SK-N-SH (cell line): Measurements from ENCODE around the gene CENPF. TPM values are rescaled to one million over a fixed set of nuclear protein-coding genes. Genes with fewer than 3 reads are reported as not detected.
"Not testable (repeated sequence)": the region's sequence is repeated elsewhere in the genome, so short reads cannot be mapped to it uniquely, and the experiment has no call there.

Experiments
- CTCF ChIA-PET: fragments of 300-600, 350-600 bp; formaldehyde crosslinking; extraction: SDS; loops from one replicate; lab custom pipeline; 2021; lab: Yijun Ruan, JAX
- POLR2A ChIA-PET: fragments of 350-600 bp; sonication (Branson Sonifier 250); formaldehyde crosslinking; extraction: SDS; loops from one replicate; lab custom pipeline; 2020; ENCODE audit warnings: antibody characterized with exemption, inconsistent platforms; lab: Yijun Ruan, JAX
- DNase-seq: peaks from one replicate; pipeline ENCODE4 v3.0.0; 2012
- H2AFZ ChIP-seq: fragments of 200-600 bp; sonication (generic); 2 replicates; pipeline ENCODE4 v1.8.1; 2016; ENCODE audit warnings: antibody characterized with exemption, mild to moderate bottlenecking, low read depth
- H3F3A ChIP-seq: fragments of 200-600 bp; sonication (generic); replicated peaks from 2 replicates; pipeline ENCODE3; 2016; ENCODE audit warnings: antibody characterized with exemption, mild to moderate bottlenecking; ENCODE audit not compliant: insufficient read depth
- H3K27ac ChIP-seq, 2 experiments: fragments of 200-500 bp in 1 of 2; fragments of 200-600 bp in 1 of 2; sonication (Bioruptor generic) in 1 of 2; sonication (generic), shearing (Covaris generic) in 1 of 2; 2 replicates each; pipeline versions ENCODE4 v1.5.1 to v1.6.1; 2014 to 2016; ENCODE audit warnings: low read depth in 2 of 2, inconsistent platforms in 1 of 2, low read length in 1 of 2, mild to moderate bottlenecking in 1 of 2, mixed read lengths in 1 of 2
- H3K27me3 ChIP-seq: fragments of 200-600 bp; sonication (generic), shearing (Covaris generic); 2 replicates; pipeline ENCODE4 v1.6.1; 2016; ENCODE audit warnings: mixed run types; ENCODE audit not compliant: insufficient read depth
- H3K36me3 ChIP-seq, 2 experiments: fragments of 200-500 bp in 1 of 2; fragments of 200-600 bp in 1 of 2; sonication (Bioruptor generic) in 1 of 2; sonication (generic) in 1 of 2; replicated peaks in 1 of 2; 2 replicates each; pipeline versions ENCODE3 to v1.5.1; 2014 to 2016; ENCODE audit warnings: low read length in 1 of 2, mild to moderate bottlenecking in 1 of 2; ENCODE audit not compliant: insufficient read depth in 2 of 2, control insufficient read depth in 1 of 2
- H3K4me1 ChIP-seq, 2 experiments: fragments of 200-500 bp in 1 of 2; fragments of 200-600 bp in 1 of 2; sonication (Bioruptor generic) in 1 of 2; sonication (generic), shearing (Covaris generic) in 1 of 2; 2 replicates each; pipeline versions ENCODE4 v1.5.1 to v1.6.1; 2014 to 2016; ENCODE audit warnings: low read depth in 1 of 2, low read length in 1 of 2, mixed run types in 1 of 2; ENCODE audit not compliant: insufficient read depth in 2 of 2, control insufficient read depth in 1 of 2
- H3K4me2 ChIP-seq: fragments of 200-600 bp; sonication (generic), shearing (Covaris generic); 2 replicates; pipeline ENCODE4 v1.6.1; 2017; ENCODE audit warnings: mixed run types
- H3K4me3 ChIP-seq, 2 experiments: fragments of 200-500 bp in 1 of 2; fragments of 200-600 bp in 1 of 2; sonication (Bioruptor generic) in 1 of 2; sonication (generic), shearing (Covaris generic) in 1 of 2; 2 replicates each; pipeline versions ENCODE4 v1.5.1 to v1.8.1; 2014 to 2016; ENCODE audit warnings: low read depth in 2 of 2, inconsistent platforms in 1 of 2, low read length in 1 of 2, mild to moderate bottlenecking in 1 of 2, mixed read lengths in 1 of 2, moderate library complexity in 1 of 2
- H3K79me2 ChIP-seq: fragments of 200-600 bp; sonication (generic); 2 replicates; pipeline ENCODE4 v1.8.1; 2017; ENCODE audit warnings: mild to moderate bottlenecking; ENCODE audit not compliant: insufficient read depth
- H3K9ac ChIP-seq: fragments of 200-600 bp; sonication (generic); 2 replicates; pipeline ENCODE4 v1.6.1; 2017; ENCODE audit warnings: mixed run types
- H3K9me2 ChIP-seq: fragments of 200-600 bp; sonication (generic); 2 replicates; pipeline ENCODE4 v1.6.1; 2017; ENCODE audit warnings: mixed run types
- H3K9me3 ChIP-seq: fragments of 200-600 bp; sonication (generic); 2 replicates; pipeline ENCODE4 v1.6.1; 2017; ENCODE audit warnings: mixed run types, mild to moderate bottlenecking, moderate library complexity
- H4K20me1 ChIP-seq: fragments of 200-600 bp; sonication (generic); 2 replicates; pipeline ENCODE4 v1.6.1; 2017; ENCODE audit warnings: mild to moderate bottlenecking, mixed run types; ENCODE audit not compliant: insufficient read depth
- EZH2phosphoT487 ChIP-seq: fragments of 200-600 bp; sonication (generic); IDR thresholded peaks from 2 replicates; pipeline ENCODE4 v1.6.1; 2017; ENCODE audit warnings: low read depth, mixed run types, mild to moderate bottlenecking, antibody characterized with exemption, moderate library complexity, borderline replicate concordance
- FOXJ3 ChIP-seq: sonication (generic); formaldehyde crosslinking; IDR thresholded peaks from 2 replicates; pipeline ENCODE4 v1.5.1; 2020; ENCODE audit warnings: mild to moderate bottlenecking, missing genetic modification reagents
- GABPA ChIP-seq: IDR thresholded peaks from 2 replicates; pipeline ENCODE4 v1.4.0; 2012; ENCODE audit warnings: low read depth, mild to moderate bottlenecking
- IRF3 ChIP-seq: fragments of 150-350 bp; IDR thresholded peaks from 2 replicates; pipeline ENCODE4 v1.6.1; 2016; ENCODE audit warnings: mild to moderate bottlenecking, low read depth, low read length
- NFIC ChIP-seq: IDR thresholded peaks from 2 replicates; pipeline ENCODE4 v1.4.0; 2012; ENCODE audit warnings: borderline replicate concordance
- RAD21 ChIP-seq: IDR thresholded peaks from 2 replicates; pipeline ENCODE4 v1.6.1; 2012; ENCODE audit warnings: mild to moderate bottlenecking, low read length
- RCOR1 ChIP-seq: fragments of 150-350 bp; IDR thresholded peaks from 2 replicates; pipeline ENCODE4 v1.6.1; 2017; ENCODE audit warnings: antibody characterized with exemption, low read length
- TEAD4 ChIP-seq: IDR thresholded peaks from 2 replicates; pipeline ENCODE4 v1.4.0; 2012; ENCODE audit warnings: mild to moderate bottlenecking, borderline replicate concordance; ENCODE audit not compliant: insufficient read depth
- USF2 ChIP-seq: fragments of 150-350 bp; IDR thresholded peaks from 2 replicates; pipeline ENCODE4 v1.6.1; 2017; ENCODE audit warnings: antibody characterized with exemption, low read length, low read depth, borderline replicate concordance
- ZBTB33 ChIP-seq: IDR thresholded peaks from 2 replicates; pipeline ENCODE4 v1.4.0; 2012; ENCODE audit warnings: low read depth, borderline replicate concordance
- WGBS: methylation state at CpG from one replicate; pipeline ENCODE4 v1.1.6; 2017; ENCODE audit warnings: low lambda C conversion rate; 5-methylcytosine and 5-hydroxymethylcytosine counted together
- polyA plus RNA-seq, 3 experiments: library from polyadenylated mRNA; depleted of rRNA; stranded (reverse); fragments of >200 nt; gene quantifications; 2 replicates each; pipeline ENCODE4 v1.2.3, GENCODE V29; 2012

CENPF gene
- polyA plus RNA-seq, 1 of the 3 experiments (the other 2 are of a cell fraction): 14.5 TPM

GRCh38 chr1:214607492-214608215 is 4.7 kb downstream of the CENPF start:
- DNase-seq, H3K4me2 ChIP-seq, H3K27ac ChIP-seq, H3F3A ChIP-seq, H3K9ac ChIP-seq, POLR2A ChIA-PET, H3K4me3 ChIP-seq, CTCF ChIA-PET, H3K27me3 ChIP-seq, H4K20me1 ChIP-seq, H2AFZ ChIP-seq, H3K9me3 ChIP-seq, H3K9me2 ChIP-seq: not testable (repeated sequence)
- Histone ChIP-seq H3K36me3 (peaks cover 2 to 19% of the 10 kb centered on the region in 2 experiments), H3K4me1 (peaks cover 0 to 12% of the 10 kb centered on the region in 2 experiments; a peak in 2 of 4 replicates), H3K79me2 (peaks cover 96% of the 10 kb centered on the region)
- WGBS: 95% methylated on average over 7 of the region's 21 CpGs

DNA sequence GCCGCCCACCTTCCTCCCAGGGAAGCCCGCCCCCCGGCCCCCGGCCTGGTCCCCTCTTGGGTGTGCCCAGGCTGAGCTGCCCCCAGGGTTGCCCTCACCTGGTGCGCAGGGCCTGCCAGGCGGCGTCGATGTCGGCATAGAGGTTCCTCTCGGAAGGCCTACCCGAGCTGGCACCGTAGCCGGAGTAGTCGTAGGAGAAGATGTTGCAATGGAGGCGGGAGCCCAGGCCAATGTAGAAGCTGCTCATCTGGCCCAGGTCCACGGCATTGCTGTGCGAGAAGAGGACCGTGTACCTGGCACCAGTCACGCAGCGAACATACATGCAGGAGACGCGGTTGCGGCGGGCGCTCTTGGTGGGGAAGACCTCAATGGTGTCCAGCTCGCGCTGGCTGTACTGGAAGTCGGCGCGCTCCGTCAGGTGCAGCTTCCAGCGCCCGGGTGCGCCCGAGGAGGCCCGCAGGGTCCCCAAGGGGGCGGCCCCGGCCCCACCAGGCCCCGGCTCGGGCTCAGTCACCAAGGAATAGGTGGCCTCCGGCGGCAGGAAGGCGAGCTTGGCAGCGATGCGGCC is 5.3 kb downstream of the CENPF start:
- CTCF ChIA-PET, H3K27ac ChIP-seq, H3K4me2 ChIP-seq, H2AFZ ChIP-seq, H3K9me3 ChIP-seq, H3K9me2 ChIP-seq, DNase-seq, H3K27me3 ChIP-seq, H3K9ac ChIP-seq, H3K4me3 ChIP-seq, H4K20me1 ChIP-seq, POLR2A ChIA-PET, H3F3A ChIP-seq: not testable (repeated sequence)
- 98% methylated on average over 25 of the region's 45 CpGs for WGBS
- Histone ChIP-seq H3K36me3 (peaks cover 2 to 19% of the 10 kb centered on the region in 2 experiments), H3K4me1 (peaks cover 0 to 11% of the 10 kb centered on the region in 2 experiments; a peak in 2 of 4 replicates), H3K79me2 (peaks cover 100% of the 10 kb centered on the region)

- H3K27ac ChIP-seq, POLR2A ChIA-PET, H3K4me3 ChIP-seq, H3K9me3 ChIP-seq, DNase-seq, H4K20me1 ChIP-seq, H3K9ac ChIP-seq, H2AFZ ChIP-seq, H3F3A ChIP-seq, CTCF ChIA-PET, H3K4me2 ChIP-seq, H3K9me2 ChIP-seq, H3K27me3 ChIP-seq: not testable (repeated sequence)
- WGBS: 97% methylated on average over 16 of the region's 43 CpGs
- Histone ChIP-seq H3K4me1 (peaks cover 0 to 11% of the 10 kb centered on the region in 2 experiments; a peak in 2 of 4 replicates), H3K36me3 (peaks cover 2 to 19% of the 10 kb centered on the region in 2 experiments), H3K79me2 (peaks cover 100% of the 10 kb centered on the region)
These were observed 5.8 kb downstream of the CENPF start for GRCh38 chr1:214608817-214609216.

GRCh38 chr1:214609692-214610091 is 6.7 kb downstream of the CENPF start:
- Histone ChIP-seq H3K4me3 (no peak overlapping the region), H3K27ac (no peak overlapping the region), H4K20me1 (peaks cover 8% of the 10 kb centered on the region; the same call in 1 of the 2 replicates), H3K4me2 (no peak overlapping the region), H3F3A (peaks cover 8% of the 10 kb centered on the region), H3K36me3 (peaks cover 2 to 25% of the 10 kb centered on the region in 2 experiments), H3K4me1 (peaks cover 0 to 3% of the 10 kb centered on the region in 2 experiments; a peak in 1 of 4 replicates), H3K27me3 (no peaks in the 10 kb centered on the region), H3K9me2 (no peaks in the 10 kb centered on the region), H3K9me3 (no peaks in the 10 kb centered on the region), H3K9ac (no peak overlapping the region), H2AFZ (no peak overlapping the region), H3K79me2 (peaks cover 100% of the 10 kb centered on the region)
- POLR2A ChIA-PET: no interaction called here
- CTCF ChIA-PET: no interaction called here
- WGBS: 93% methylated on average over 1 of the region's 1 CpG
- no peak for DNase-seq
- TF ChIP-seq TEAD4 (no peak), NFIC (no peak), GABPA (no peak), FOXJ3 (CRISPR knock-in tag) (no peak), ZBTB33 (no peak), RAD21 (no peak), USF2 (no peak), IRF3 (no peak), RCOR1 (no peak), EZH2phosphoT487 (no peak)
